Suprapubic skin (tissue), 3 donors: ENCODE measurements around the gene OAS1.

Experiments
- POLR2AphosphoS5 ChIP-seq, 3 donors: sonication (generic); formaldehyde crosslinking; IDR thresholded peaks; one replicate each; pipeline ENCODE4 v1.6.1; 2017; ENCODE audit warnings: antibody characterized with exemption in 3 of 3
- TF ChIP-seq, protein P1 (sequence below), 2 donors: fragments of 200-600 bp in 1 of 2; fragments of 450-650 bp in 1 of 2; sonication (generic) in 1 of 2; IDR thresholded peaks; one replicate each; pipeline ENCODE4 v1.5.1; 2016 to 2019; ENCODE audit warnings: antibody characterized with exemption in 2 of 2, mild to moderate bottlenecking in 1 of 2, moderate library complexity in 1 of 2

DNA sequence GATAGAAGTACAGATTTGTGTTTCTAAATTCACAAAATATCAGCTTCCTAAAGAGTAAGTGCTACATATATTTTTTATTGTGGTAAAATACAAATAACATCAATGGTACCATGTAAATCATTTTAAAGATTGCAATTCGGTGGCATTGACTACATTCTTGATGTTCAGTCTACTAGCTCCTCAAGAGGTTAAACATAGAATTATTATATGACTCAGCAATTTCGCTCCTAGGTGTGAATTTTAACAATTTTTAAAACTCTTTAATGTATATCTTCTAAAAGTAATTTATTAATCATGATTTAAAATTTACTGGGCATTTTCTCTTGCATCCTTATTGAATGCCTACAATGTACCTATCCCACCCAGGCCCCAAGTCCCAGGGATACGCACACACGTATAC is 29.8 kb upstream of the OAS1 start:
- no peak for TF ChIP-seq POLR2AphosphoS5 (IDR thresholded peaks at IDR 0.05)
- TF ChIP-seq, protein P1, sequence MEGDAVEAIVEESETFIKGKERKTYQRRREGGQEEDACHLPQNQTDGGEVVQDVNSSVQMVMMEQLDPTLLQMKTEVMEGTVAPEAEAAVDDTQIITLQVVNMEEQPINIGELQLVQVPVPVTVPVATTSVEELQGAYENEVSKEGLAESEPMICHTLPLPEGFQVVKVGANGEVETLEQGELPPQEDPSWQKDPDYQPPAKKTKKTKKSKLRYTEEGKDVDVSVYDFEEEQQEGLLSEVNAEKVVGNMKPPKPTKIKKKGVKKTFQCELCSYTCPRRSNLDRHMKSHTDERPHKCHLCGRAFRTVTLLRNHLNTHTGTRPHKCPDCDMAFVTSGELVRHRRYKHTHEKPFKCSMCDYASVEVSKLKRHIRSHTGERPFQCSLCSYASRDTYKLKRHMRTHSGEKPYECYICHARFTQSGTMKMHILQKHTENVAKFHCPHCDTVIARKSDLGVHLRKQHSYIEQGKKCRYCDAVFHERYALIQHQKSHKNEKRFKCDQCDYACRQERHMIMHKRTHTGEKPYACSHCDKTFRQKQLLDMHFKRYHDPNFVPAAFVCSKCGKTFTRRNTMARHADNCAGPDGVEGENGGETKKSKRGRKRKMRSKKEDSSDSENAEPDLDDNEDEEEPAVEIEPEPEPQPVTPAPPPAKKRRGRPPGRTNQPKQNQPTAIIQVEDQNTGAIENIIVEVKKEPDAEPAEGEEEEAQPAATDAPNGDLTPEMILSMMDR (IDR thresholded peaks at IDR 0.05), result no peak
